BLaER1 treated with 17β-estradiol and CSF1 and Interleukin-3, amounts not matched to agents 10 nM and 100 nM (cell line): ENCODE data around the gene SH3TC2.
"Not testable (repeated sequence)": the region's sequence is repeated elsewhere in the genome, so short reads cannot be mapped to it uniquely, and the experiment has no call there.

Experiments used
- H3K27ac ChIP-seq, 11 experiments: shearing (Covaris generic); formaldehyde crosslinking; 2 replicates each; pipeline ENCODE4 v1.8.1; 2022
- H3K27me3 ChIP-seq, 11 experiments: shearing (Covaris generic); formaldehyde crosslinking; 2 replicates each; pipeline ENCODE4 v1.8.1; 2022
- H3K36me3 ChIP-seq, 11 experiments: shearing (Covaris generic); formaldehyde crosslinking; 2 replicates each; pipeline ENCODE4 v1.8.1; 2022
- H3K4me1 ChIP-seq, 10 experiments: shearing (Covaris generic); formaldehyde crosslinking; 2 replicates each; pipeline ENCODE4 v1.8.1; 2022
- H3K4me2 ChIP-seq, 11 experiments: shearing (Covaris generic); formaldehyde crosslinking; 2 replicates each; pipeline ENCODE4 v1.8.1; 2022
- H3K4me3 ChIP-seq, 10 experiments: shearing (Covaris generic); formaldehyde crosslinking; 2 replicates each; pipeline ENCODE4 v1.8.1; 2022
- H3K9ac ChIP-seq, 11 experiments: shearing (Covaris generic); formaldehyde crosslinking; 2 replicates each; pipeline ENCODE4 v1.8.1; 2022
- H3K9me3 ChIP-seq, 11 experiments: shearing (Covaris generic); formaldehyde crosslinking; replicated peaks in 1 of 11; 2 replicates each; pipeline ENCODE4 v1.8.1; 2022
- H4K20me1 ChIP-seq, 11 experiments: shearing (Covaris generic); formaldehyde crosslinking; 2 replicates each; pipeline ENCODE4 v1.8.1; 2022
- Cebpa-rat ChIP-seq, 11 experiments: shearing (Covaris generic); IDR thresholded peaks; 2 replicates each; pipeline ENCODE4 v1.8.1; 2022

SH3TC2 gene

GRCh38 chr5:149083846-149084245, 21.0 kb upstream of the SH3TC2 start:
- H3K4me1 ChIP-seq: no peaks in the 10 kb centered on the region
- no peaks in the 10 kb centered on the region for H4K20me1 ChIP-seq
- no peaks in the 10 kb centered on the region for H3K27me3 ChIP-seq
- H3K36me3 ChIP-seq: no peaks in the 10 kb centered on the region
- H3K4me3 ChIP-seq: no peak overlapping the region
- H3K9ac ChIP-seq: no peak overlapping the region
- no peaks in the 10 kb centered on the region for H3K9me3 ChIP-seq
- no peak overlapping the region for H3K4me2 ChIP-seq
- TF ChIP-seq Cebpa-rat (IDR thresholded peaks at IDR 0.05): no peak
- H3K27ac ChIP-seq: no peak overlapping the region

- TF ChIP-seq Cebpa-rat (IDR thresholded peaks at IDR 0.05): no peak
- H3K27ac ChIP-seq: no peak overlapping the region
- no peaks in the 10 kb centered on the region for H4K20me1 ChIP-seq
- H3K9ac ChIP-seq: no peak overlapping the region
- no peak overlapping the region for H3K4me2 ChIP-seq
- no peak overlapping the region for H3K4me3 ChIP-seq
- no peaks in the 10 kb centered on the region for H3K4me1 ChIP-seq
- H3K36me3 ChIP-seq: no peaks in the 10 kb centered on the region
- no peaks in the 10 kb centered on the region for H3K27me3 ChIP-seq
- peaks cover 0 to 4% (median 0%) of the 10 kb centered on the region in 11 experiments; a peak in 1 of 22 replicates for H3K9me3 ChIP-seq
Measured at GRCh38 chr5:149082271-149082670, 19.4 kb upstream of the SH3TC2 start.

GRCh38 chr5:149080294-149080693, 17.4 kb upstream of the SH3TC2 start:
- peaks cover 0 to 8% (median 0%) of the 10 kb centered on the region in 11 experiments; a peak in 2 of 22 replicates for H3K9me3 ChIP-seq
- H4K20me1 ChIP-seq: no peaks in the 10 kb centered on the region
- no peak for TF ChIP-seq Cebpa-rat (IDR thresholded peaks at IDR 0.05)
- no peak overlapping the region for H3K4me3 ChIP-seq
- H3K9ac ChIP-seq: no peak overlapping the region
- no peak overlapping the region for H3K4me2 ChIP-seq
- no peak overlapping the region for H3K27ac ChIP-seq
- H3K36me3 ChIP-seq: no peaks in the 10 kb centered on the region
- H3K27me3 ChIP-seq: no peaks in the 10 kb centered on the region
- H3K4me1 ChIP-seq: peaks cover 0 to 5% (median 2%) of the 10 kb centered on the region in 10 experiments; a peak in 11 of 20 replicates

- no peaks in the 10 kb centered on the region for H3K36me3 ChIP-seq
Measured at GRCh38 chr5:149079883-149080282, 17.0 kb upstream of the SH3TC2 start.

GRCh38 chr5:149074071-149074470, 11.2 kb upstream of the SH3TC2 start:
- not testable (repeated sequence) for H4K20me1 ChIP-seq, H3K9me3 ChIP-seq, H3K4me3 ChIP-seq, H3K27me3 ChIP-seq, H3K9ac ChIP-seq, H3K27ac ChIP-seq, H3K36me3 ChIP-seq
- peaks cover 17 to 26% (median 22%) of the 10 kb centered on the region in 10 experiments for H3K4me1 ChIP-seq
- peak overlapping the region; percentile 12 to 63 (median 46); a peak in 19 of 22 replicates for H3K4me2 ChIP-seq

More at GRCh38 chr5:149079883-149080282, 17.0 kb upstream of the SH3TC2 start:
- H3K9me3 ChIP-seq: peaks cover 0 to 9% (median 0%) of the 10 kb centered on the region in 11 experiments; a peak in 2 of 22 replicates
- H3K4me3 ChIP-seq: no peak overlapping the region
- H4K20me1 ChIP-seq: no peaks in the 10 kb centered on the region
- peaks cover 0 to 9% (median 6%) of the 10 kb centered on the region in 10 experiments; a peak in 14 of 20 replicates for H3K4me1 ChIP-seq
- H3K27me3 ChIP-seq: no peaks in the 10 kb centered on the region
- TF ChIP-seq Cebpa-rat (IDR thresholded peaks at IDR 0.05): no peak
- H3K9ac ChIP-seq: no peak overlapping the region
- H3K4me2 ChIP-seq: no peak overlapping the region
- H3K27ac ChIP-seq: no peak overlapping the region

- TF ChIP-seq Cebpa-rat (IDR thresholded peaks at IDR 0.05): no peak
- no peak overlapping the region for H3K4me3 ChIP-seq
- H4K20me1 ChIP-seq: no peaks in the 10 kb centered on the region
- peaks cover 0 to 9% (median 0%) of the 10 kb centered on the region in 11 experiments; a peak in 2 of 22 replicates for H3K9me3 ChIP-seq
- peak overlapping the region in 8 of 11 experiments; percentile 12 to 63 (median 44); a peak in 10 of 22 replicates for H3K4me2 ChIP-seq
- H3K9ac ChIP-seq: no peak overlapping the region
- no peaks in the 10 kb centered on the region for H3K36me3 ChIP-seq
- no peak overlapping the region for H3K27ac ChIP-seq
- no peaks in the 10 kb centered on the region for H3K27me3 ChIP-seq
- peaks cover 17 to 26% (median 22%) of the 10 kb centered on the region in 10 experiments for H3K4me1 ChIP-seq
Measured at GRCh38 chr5:149073213-149073612, 10.4 kb upstream of the SH3TC2 start.

GRCh38 chr5:149072791-149073190, 9.9 kb upstream of the SH3TC2 start:
- Histone ChIP-seq H3K9ac (no peak overlapping the region), H3K4me2 (peak overlapping the region in 2 of 11 experiments; percentile 28 to 45; a peak in 1 of 22 replicates), H3K4me3 (no peak overlapping the region), H3K36me3 (no peaks in the 10 kb centered on the region), H3K9me3 (peaks cover 0 to 9% (median 0%) of the 10 kb centered on the region in 11 experiments; a peak in 2 of 22 replicates), H4K20me1 (no peaks in the 10 kb centered on the region), H3K27me3 (no peaks in the 10 kb centered on the region), H3K4me1 (peaks cover 17 to 26% (median 22%) of the 10 kb centered on the region in 10 experiments), H3K27ac (no peak overlapping the region)
- TF ChIP-seq Cebpa-rat (IDR thresholded peaks at IDR 0.05): no peak

- no peaks in the 10 kb centered on the region for H3K36me3 ChIP-seq
- no peak overlapping the region for H3K4me3 ChIP-seq
- H3K27me3 ChIP-seq: no peaks in the 10 kb centered on the region
- no peak for TF ChIP-seq Cebpa-rat (IDR thresholded peaks at IDR 0.05)
- no peaks in the 10 kb centered on the region for H4K20me1 ChIP-seq
- peaks cover 0 to 11% (median 0%) of the 10 kb centered on the region in 11 experiments; a peak in 3 of 22 replicates for H3K9me3 ChIP-seq
- H3K4me2 ChIP-seq: no peak overlapping the region
- no peak overlapping the region for H3K27ac ChIP-seq
- peaks cover 17 to 26% (median 22%) of the 10 kb centered on the region in 10 experiments for H3K4me1 ChIP-seq
- no peak overlapping the region for H3K9ac ChIP-seq
Measured at GRCh38 chr5:149072376-149072775, 9.5 kb upstream of the SH3TC2 start.

- Histone ChIP-seq H3K36me3 (no peaks in the 10 kb centered on the region), H4K20me1 (no peaks in the 10 kb centered on the region), H3K9ac (no peak overlapping the region), H3K4me1 (peaks cover 17 to 26% (median 22%) of the 10 kb centered on the region in 10 experiments), H3K9me3 (peaks cover 0 to 17% (median 5%) of the 10 kb centered on the region in 11 experiments; a peak in 6 of 22 replicates), H3K27ac (no peak overlapping the region), H3K4me2 (no peak overlapping the region), H3K27me3 (no peaks in the 10 kb centered on the region), H3K4me3 (no peak overlapping the region)
- no peak for TF ChIP-seq Cebpa-rat (IDR thresholded peaks at IDR 0.05)
Measured at GRCh38 chr5:149071756-149072155, 8.9 kb upstream of the SH3TC2 start.

- Histone ChIP-seq H4K20me1 (no peaks in the 10 kb centered on the region), H3K9me3 (peaks cover 0 to 20% (median 8%) of the 10 kb centered on the region in 11 experiments; a peak in 6 of 22 replicates), H3K4me1 (peaks cover 17 to 26% (median 22%) of the 10 kb centered on the region in 10 experiments), H3K36me3 (no peaks in the 10 kb centered on the region), H3K9ac (no peak overlapping the region), H3K27me3 (no peaks in the 10 kb centered on the region), H3K4me3 (no peak overlapping the region), H3K4me2 (no peak overlapping the region), H3K27ac (no peak overlapping the region)
- TF ChIP-seq Cebpa-rat (IDR thresholded peaks at IDR 0.05): no peak
Measured at GRCh38 chr5:149071216-149071615, 8.4 kb upstream of the SH3TC2 start.
